ENCODE measurements around the gene CCL22. TPM values are rescaled to one million over a fixed set of nuclear protein-coding genes. Genes with fewer than 3 reads are reported as not detected.

The CCL22 gene
- total RNA-seq, 1 experiment from 2014 or later = not detected

DNA sequence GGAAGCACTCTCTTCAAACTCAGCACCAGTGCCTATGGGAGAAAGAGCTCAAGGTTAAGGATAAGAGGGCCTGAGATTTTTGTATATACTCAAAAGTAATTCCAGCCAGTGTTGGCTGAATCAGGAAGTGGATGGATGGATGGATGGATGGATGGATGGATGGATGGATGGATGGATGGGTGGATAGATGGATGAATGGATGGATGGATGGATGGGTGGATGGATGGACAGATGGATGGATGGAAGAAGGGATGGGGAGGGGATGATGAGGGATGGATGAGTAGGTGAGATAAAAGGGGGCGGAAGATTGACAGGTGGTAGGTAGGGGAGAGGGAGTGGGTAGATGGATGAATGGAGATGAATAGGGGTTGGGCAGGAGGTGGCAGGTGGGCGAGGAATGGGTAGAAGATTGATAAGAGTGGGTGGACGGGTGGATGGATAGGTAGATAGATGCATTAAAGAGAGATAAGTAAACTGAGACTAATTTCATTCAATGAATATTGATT lies 17.8 kb downstream of the CCL22 start:
- Histone ChIP-seq H3K9me3 (ENCODE audit: low read depth, low read length, poor library complexity, severe bottlenecking) (no peaks in the 10 kb centered on the region), H3K27ac (ENCODE audit: low read depth, low read length, poor library complexity, severe bottlenecking) (no peak overlapping the region), H3K27me3 (replicated peaks; ENCODE audit: insufficient read depth, low read depth, low read length, poor library complexity) (no peaks in the 10 kb centered on the region), H3K4me1 (ENCODE audit: insufficient read depth, low read length, poor library complexity, severe bottlenecking) (peaks cover 7% of the 10 kb centered on the region), H3K36me3 (ENCODE audit: insufficient read depth, low read length, poor library complexity, severe bottlenecking) (no peaks in the 10 kb centered on the region), H3K4me3 (ENCODE audit: low read depth, low read length, poor library complexity, severe bottlenecking) (no peak overlapping the region)
- CTCF ChIA-PET = no interaction called here
- BruUV-seq (replicated peaks) = no TSS peak
- intact Hi-C loops (cut with micrococcal nuclease; ENCODE audit: unreplicated experiment) = no loop called here
- POLR2A ChIA-PET (ENCODE audit: low non-redundant PET) = no interaction called here
- DNase-seq (ENCODE audit: low spot score) = no peak
- TF ChIP-seq, protein P1, sequence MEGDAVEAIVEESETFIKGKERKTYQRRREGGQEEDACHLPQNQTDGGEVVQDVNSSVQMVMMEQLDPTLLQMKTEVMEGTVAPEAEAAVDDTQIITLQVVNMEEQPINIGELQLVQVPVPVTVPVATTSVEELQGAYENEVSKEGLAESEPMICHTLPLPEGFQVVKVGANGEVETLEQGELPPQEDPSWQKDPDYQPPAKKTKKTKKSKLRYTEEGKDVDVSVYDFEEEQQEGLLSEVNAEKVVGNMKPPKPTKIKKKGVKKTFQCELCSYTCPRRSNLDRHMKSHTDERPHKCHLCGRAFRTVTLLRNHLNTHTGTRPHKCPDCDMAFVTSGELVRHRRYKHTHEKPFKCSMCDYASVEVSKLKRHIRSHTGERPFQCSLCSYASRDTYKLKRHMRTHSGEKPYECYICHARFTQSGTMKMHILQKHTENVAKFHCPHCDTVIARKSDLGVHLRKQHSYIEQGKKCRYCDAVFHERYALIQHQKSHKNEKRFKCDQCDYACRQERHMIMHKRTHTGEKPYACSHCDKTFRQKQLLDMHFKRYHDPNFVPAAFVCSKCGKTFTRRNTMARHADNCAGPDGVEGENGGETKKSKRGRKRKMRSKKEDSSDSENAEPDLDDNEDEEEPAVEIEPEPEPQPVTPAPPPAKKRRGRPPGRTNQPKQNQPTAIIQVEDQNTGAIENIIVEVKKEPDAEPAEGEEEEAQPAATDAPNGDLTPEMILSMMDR (conservative IDR thresholded peaks at IDR 0.05; ENCODE audit: low read depth, low read length) = no peak
- TF ChIP-seq EZH2 (IDR thresholded peaks at IDR 0.05; ENCODE audit: borderline replicate concordance, low read depth, low read length, poor library complexity, severe bottlenecking) = no peak

- POLR2A ChIA-PET (ENCODE audit: low non-redundant PET) = no interaction called here
- H3K4me1 ChIP-seq (ENCODE audit: insufficient read depth, low read length, poor library complexity, severe bottlenecking) = peaks cover 5% of the 10 kb centered on the region
- H3K36me3 ChIP-seq (ENCODE audit: insufficient read depth, low read length, poor library complexity, severe bottlenecking) = no peaks in the 10 kb centered on the region
- CTCF ChIA-PET = no interaction called here
- TF ChIP-seq EZH2 (IDR thresholded peaks at IDR 0.05; ENCODE audit: borderline replicate concordance, low read depth, low read length, poor library complexity, severe bottlenecking) = no peak
- TF ChIP-seq, protein P1 (conservative IDR thresholded peaks at IDR 0.05; ENCODE audit: low read depth, low read length) = no peak
- BruUV-seq (replicated peaks) = no TSS peak
- no peak for DNase-seq (ENCODE audit: low spot score)
- H3K4me3 ChIP-seq (ENCODE audit: low read depth, low read length, poor library complexity, severe bottlenecking) = no peak overlapping the region
- H3K27me3 ChIP-seq (replicated peaks; ENCODE audit: insufficient read depth, low read depth, low read length, poor library complexity) = no peaks in the 10 kb centered on the region
- no peaks in the 10 kb centered on the region for H3K9me3 ChIP-seq (ENCODE audit: low read depth, low read length, poor library complexity, severe bottlenecking)
- intact Hi-C loops (cut with micrococcal nuclease; ENCODE audit: unreplicated experiment) = no loop called here
- no peak overlapping the region for H3K27ac ChIP-seq (ENCODE audit: low read depth, low read length, poor library complexity, severe bottlenecking)
These were observed 18.7 kb downstream of the CCL22 start for GRCh38 chr16:57377080-57377841.

- Histone ChIP-seq H3K27me3 (replicated peaks; ENCODE audit: insufficient read depth, low read depth, low read length, poor library complexity) (no peaks in the 10 kb centered on the region), H3K4me3 (ENCODE audit: low read depth, low read length, poor library complexity, severe bottlenecking) (no peak overlapping the region), H3K27ac (ENCODE audit: low read depth, low read length, poor library complexity, severe bottlenecking) (no peak overlapping the region), H3K9me3 (ENCODE audit: low read depth, low read length, poor library complexity, severe bottlenecking) (no peaks in the 10 kb centered on the region), H3K36me3 (ENCODE audit: insufficient read depth, low read length, poor library complexity, severe bottlenecking) (no peaks in the 10 kb centered on the region), H3K4me1 (ENCODE audit: insufficient read depth, low read length, poor library complexity, severe bottlenecking) (no peaks in the 10 kb centered on the region)
- CTCF ChIA-PET = no interaction called here
- intact Hi-C loops (cut with micrococcal nuclease; ENCODE audit: unreplicated experiment) = no loop called here
- BruUV-seq (replicated peaks) = no TSS peak
- POLR2A ChIA-PET (ENCODE audit: low non-redundant PET) = no interaction called here
- no peak for DNase-seq (ENCODE audit: low spot score)
- TF ChIP-seq EZH2 (IDR thresholded peaks at IDR 0.05; ENCODE audit: borderline replicate concordance, low read depth, low read length, poor library complexity, severe bottlenecking) = no peak
- TF ChIP-seq, protein P1 (conservative IDR thresholded peaks at IDR 0.05; ENCODE audit: low read depth, low read length) = no peak
These were observed 21.0 kb downstream of the CCL22 start for GRCh38 chr16:57379579-57379978.
